Ovary (tissue), 3 donors: Measurements from ENCODE around the gene CDC42BPB.

ENCODE experiments used
- EP300 ChIP-seq: sonication (generic); formaldehyde crosslinking; IDR thresholded peaks from one replicate; pipeline ENCODE4 v1.6.1; 2017; ENCODE audit warnings: antibody characterized with exemption
- POLR2A ChIP-seq: fragments of 450-650 bp; IDR thresholded peaks from one replicate; pipeline ENCODE4 v1.6.1; 2017; ENCODE audit warnings: antibody characterized with exemption, mild to moderate bottlenecking, moderate library complexity
- TF ChIP-seq, protein P1 (sequence below), 3 donors: fragments of 450-650 bp in 2 of 3; fragments of 200-600 bp in 1 of 3; IDR thresholded peaks; one replicate each; pipeline versions ENCODE4 v1.5.1 to v1.8.0; 2016 to 2022; ENCODE audit warnings: antibody characterized with exemption in 3 of 3, mild to moderate bottlenecking in 1 of 3
- donor health status: DM: no; HTN: no; CAD: no.

DNA sequence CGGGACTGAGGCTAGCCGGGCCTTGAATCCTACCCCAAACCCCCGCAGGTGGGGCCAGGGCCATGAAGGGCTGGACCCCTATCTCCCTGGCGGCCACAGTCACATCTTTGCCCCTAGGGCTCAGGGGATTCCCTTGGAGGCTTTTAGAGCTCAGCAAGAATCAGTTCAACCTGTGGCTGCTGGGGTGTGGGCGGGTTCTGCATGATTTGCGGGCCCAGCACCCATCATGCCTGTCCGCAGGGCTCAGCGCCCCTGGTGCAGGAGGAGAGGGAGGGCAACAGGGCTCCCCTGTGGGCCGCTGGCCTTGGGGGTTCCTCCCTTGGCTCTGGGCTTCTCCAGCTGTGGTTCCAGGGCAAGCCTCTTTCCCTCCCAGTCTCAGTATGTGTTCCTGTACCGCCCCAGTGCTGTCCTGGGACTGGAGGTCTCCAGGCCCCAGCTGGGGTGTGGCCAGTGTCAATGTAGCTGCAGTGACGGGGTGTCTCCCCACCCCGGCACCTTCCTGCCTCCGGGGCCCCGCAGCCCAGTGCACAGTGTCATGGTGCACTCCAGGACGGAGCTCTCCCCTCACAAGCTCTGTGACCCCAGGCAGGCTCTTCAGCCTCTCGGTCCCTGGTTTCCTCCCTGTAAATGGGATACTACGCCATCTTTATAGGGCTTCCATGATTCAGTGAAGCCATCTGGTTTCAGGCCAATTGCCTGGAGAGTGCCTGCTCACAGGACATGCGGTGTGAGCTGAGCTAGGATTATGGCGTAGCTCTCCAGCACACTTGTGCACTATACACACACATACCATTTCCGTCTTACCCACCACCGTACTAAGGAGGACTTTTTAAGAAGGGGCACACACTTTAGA lies 16.8 kb upstream of the CDC42BPB start:
- TF ChIP-seq, protein P1, sequence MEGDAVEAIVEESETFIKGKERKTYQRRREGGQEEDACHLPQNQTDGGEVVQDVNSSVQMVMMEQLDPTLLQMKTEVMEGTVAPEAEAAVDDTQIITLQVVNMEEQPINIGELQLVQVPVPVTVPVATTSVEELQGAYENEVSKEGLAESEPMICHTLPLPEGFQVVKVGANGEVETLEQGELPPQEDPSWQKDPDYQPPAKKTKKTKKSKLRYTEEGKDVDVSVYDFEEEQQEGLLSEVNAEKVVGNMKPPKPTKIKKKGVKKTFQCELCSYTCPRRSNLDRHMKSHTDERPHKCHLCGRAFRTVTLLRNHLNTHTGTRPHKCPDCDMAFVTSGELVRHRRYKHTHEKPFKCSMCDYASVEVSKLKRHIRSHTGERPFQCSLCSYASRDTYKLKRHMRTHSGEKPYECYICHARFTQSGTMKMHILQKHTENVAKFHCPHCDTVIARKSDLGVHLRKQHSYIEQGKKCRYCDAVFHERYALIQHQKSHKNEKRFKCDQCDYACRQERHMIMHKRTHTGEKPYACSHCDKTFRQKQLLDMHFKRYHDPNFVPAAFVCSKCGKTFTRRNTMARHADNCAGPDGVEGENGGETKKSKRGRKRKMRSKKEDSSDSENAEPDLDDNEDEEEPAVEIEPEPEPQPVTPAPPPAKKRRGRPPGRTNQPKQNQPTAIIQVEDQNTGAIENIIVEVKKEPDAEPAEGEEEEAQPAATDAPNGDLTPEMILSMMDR (IDR thresholded peaks at IDR 0.05) = no peak
- no peak for TF ChIP-seq POLR2A
- TF ChIP-seq EP300 = no peak
